AML-193 (cell line): ENCODE data around the gene ASCL1.

Experiments used
- DNase-seq, 2 experiments: peaks; one replicate each; lab custom pipeline; 2025; lab: John Stamatoyannopoulos, UW

Gene ASCL1

GRCh38 chr12:102977945-102978706, 20.7 kb downstream of the ASCL1 start:
- no peak for DNase-seq

DNA sequence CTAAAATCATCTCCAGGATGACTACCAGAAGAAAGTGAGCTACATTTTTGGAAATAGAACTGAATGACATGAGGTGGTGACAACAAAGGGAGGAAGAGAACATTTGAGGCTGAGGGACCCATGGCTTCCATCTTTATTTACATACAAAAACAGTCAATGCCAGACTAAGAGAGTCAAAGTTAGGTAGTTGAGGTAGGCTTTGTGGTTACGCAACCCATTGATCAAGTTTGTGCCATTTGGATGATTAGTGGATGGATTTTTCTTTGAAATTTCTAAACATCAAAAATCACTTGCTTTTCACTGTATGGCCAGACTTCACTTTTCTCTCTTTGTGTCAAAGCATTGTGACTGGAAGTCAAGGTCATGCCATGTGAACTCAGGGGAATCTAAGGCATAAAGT, 22.9 kb downstream of the ASCL1 start:
- no peak for DNase-seq

DNA sequence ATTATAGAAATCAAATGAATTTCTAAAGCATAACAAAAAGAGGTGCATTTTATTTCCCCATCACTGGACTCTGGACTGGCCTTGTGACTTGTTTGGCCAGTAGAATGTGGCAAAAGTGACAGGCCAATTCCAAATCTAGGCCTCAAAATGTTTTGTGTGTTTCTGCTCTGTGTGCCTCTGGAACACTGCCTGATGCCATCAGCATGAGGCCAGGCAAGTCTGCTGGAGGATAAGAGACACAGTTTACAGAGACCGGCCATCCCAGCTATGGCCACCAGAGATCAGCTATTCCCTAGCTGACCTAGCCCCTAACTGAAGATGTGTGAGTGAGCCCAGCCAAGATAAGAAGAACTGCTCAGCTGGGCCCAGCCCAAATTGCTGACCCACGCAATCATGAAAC, 32.9 kb downstream of the ASCL1 start:
- no peak for DNase-seq

DNA sequence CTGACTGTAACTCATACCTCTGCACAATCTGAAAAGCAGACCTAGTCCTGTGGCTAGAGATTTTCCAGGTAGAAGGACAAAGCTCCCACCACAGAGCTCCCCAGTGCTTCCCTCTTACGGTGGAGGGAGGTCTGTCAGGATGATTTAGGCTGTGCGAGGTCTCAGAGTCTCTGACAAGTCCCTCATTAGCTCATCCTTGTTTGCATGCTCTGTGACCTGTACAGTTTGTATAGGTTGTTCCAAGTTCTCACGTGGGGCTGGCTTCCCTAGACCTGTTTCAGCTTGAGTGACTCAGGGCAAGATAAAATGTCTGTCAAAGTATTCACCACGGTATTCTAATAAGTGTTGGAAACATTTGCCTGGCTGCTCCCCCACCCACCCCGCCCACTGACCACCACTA, 34.8 kb downstream of the ASCL1 start:
- no peak for DNase-seq

- DNase-seq: no peak
These were observed 35.2 kb downstream of the ASCL1 start for GRCh38 chr12:102992720-102993119.

- no peak for DNase-seq
These were observed 36.1 kb downstream of the ASCL1 start for GRCh38 chr12:102993537-102993936.

DNA sequence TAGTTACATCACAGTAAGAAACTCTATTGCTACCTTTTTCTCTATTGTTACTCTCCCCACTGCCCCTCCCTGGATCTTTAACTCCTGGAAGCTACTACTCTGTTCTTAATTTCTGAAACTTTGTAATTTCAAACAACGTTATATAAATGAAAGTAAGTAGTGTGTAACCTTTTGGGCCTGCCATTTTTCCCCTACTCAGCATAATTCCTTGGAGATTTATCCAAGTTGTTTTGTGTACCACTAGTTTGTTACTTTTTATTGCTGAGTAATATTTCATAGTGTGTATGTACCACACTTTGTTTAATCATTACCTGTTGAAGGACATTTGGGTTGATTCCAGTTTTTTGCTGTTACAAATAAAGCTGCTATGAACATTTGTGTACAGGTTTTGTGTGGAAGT, 37.9 kb downstream of the ASCL1 start:
- DNase-seq: no peak
